Left lung (tissue), 10 donors: ENCODE measurements around the gene PLA1A. TPM values are rescaled to one million over a fixed set of nuclear protein-coding genes. Genes with fewer than 3 reads are reported as not detected.
A peak's percentile ranks its signal among the peaks of the same experiment; 100 is the strongest.
"Not testable (repeated sequence)": the region's sequence is repeated elsewhere in the genome, so short reads cannot be mapped to it uniquely, and the experiment has no call there.

ENCODE experiments used
- ATAC-seq: fragments of 200-7000 bp; cut with Tn5 transposase; one replicate; pipeline ENCODE4 v1.9.1; 2020; ENCODE audit warnings: moderate library complexity
- DNase-seq, 4 donors: peaks; one replicate each; pipeline ENCODE4 v3.0.0-alpha.2; 2013 to 2020
- H3K27ac ChIP-seq, 2 donors: fragments of 200-600 bp; sonication (generic) in 1 of 2; one replicate each; pipeline versions ENCODE4 v1.5.0 to v1.8.0; 2020 to 2021
- H3K27me3 ChIP-seq, 2 donors: fragments of 200-600 bp; sonication (generic) in 1 of 2; one replicate each; pipeline versions ENCODE4 v1.5.0 to v1.8.0; 2020 to 2021
- H3K36me3 ChIP-seq, 2 donors: fragments of 200-600 bp; sonication (generic) in 1 of 2; one replicate each; pipeline versions ENCODE4 v1.5.0 to v1.8.0; 2020 to 2021
- H3K4me1 ChIP-seq, 2 donors: fragments of 200-600 bp; one replicate each; pipeline ENCODE4 v1.8.0; 2021
- H3K4me3 ChIP-seq, 2 donors: fragments of 200-600 bp; sonication (generic) in 1 of 2; one replicate each; pipeline versions ENCODE4 v1.5.0 to v1.8.0; 2020 to 2021; ENCODE audit warnings: mild to moderate bottlenecking in 1 of 2
- H3K9me3 ChIP-seq, 2 donors: fragments of 200-600 bp; sonication (generic) in 1 of 2; one replicate each; pipeline versions ENCODE4 v1.5.0 to v1.8.0; 2020 to 2021
- CTCF ChIP-seq, 2 donors: fragments of 200-600 bp; sonication (generic) in 1 of 2; IDR thresholded peaks; one replicate each; pipeline versions ENCODE4 v1.5.0 to v1.8.0; 2021; ENCODE audit warnings: antibody characterized with exemption in 2 of 2
- intact Hi-C, 2 donors: fragments of 100-400 bp; cut with DNase I; formaldehyde crosslinking; loops; one replicate each; pipeline versions ENCODE4 v1.11.2 to v1.14.2; 2022
- polyA plus RNA-seq, 6 donors: library from polyadenylated mRNA; unstranded; fragments of 120-200 nt; gene quantifications; one replicate each; pipeline ENCODE4 v1.2.1, GENCODE V29; 2013; ENCODE audit not compliant: insufficient read length in 6 of 6
- total RNA-seq, 2 donors: library from RNA; stranded (reverse); fragmentation: NEBNext Ultra II Directional; extraction: Animal tissue kit (Norgen Biotek cat#: 25700); gene quantifications; one replicate each; pipeline ENCODE4 v1.2.1, GENCODE V29; 2021
- donor health status: DM: no; HTN: yes; CAD: no.
- donor health status: DM: no; HTN: no; CAD: no.

Gene PLA1A
- total and polyA plus RNA-seq, 8 donors: 0.70 to 14.5 (median 0.99) TPM

GRCh38 chr3:119558626-119559317 is 38.9 kb upstream of the PLA1A start:
- Histone ChIP-seq H3K9me3 (no peaks in the 10 kb centered on the region), H3K4me3 (peak overlapping the region in 1 of 2 donors; percentile 0), H3K36me3 (no peaks in the 10 kb centered on the region), H3K27me3 (no peaks in the 10 kb centered on the region), H3K27ac (no peak overlapping the region), H3K4me1 (peaks cover 0 to 18% of the 10 kb centered on the region in 2 donors)
- no peak for TF ChIP-seq CTCF (IDR thresholded peaks at IDR 0.05)
- no peak for DNase-seq
- intact Hi-C loops: no loop called here
- ATAC-seq: no peak

- Histone ChIP-seq H3K36me3 (no peaks in the 10 kb centered on the region), H3K27me3 (no peaks in the 10 kb centered on the region), H3K4me3 (peak within 1 kb of the TSS in 1 of 2 donors; percentile 0), H3K27ac (no peak within 1 kb of the TSS), H3K9me3 (peaks cover 0 to 2% of the 10 kb centered on the region in 2 donors), H3K4me1 (peaks cover 0 to 18% of the 10 kb centered on the region in 2 donors)
- DNase-seq: peak in 2 of 4 donors; percentile 26 to 69
- intact Hi-C loops: no loop called here
- TF ChIP-seq CTCF (IDR thresholded peaks at IDR 0.05): peak in 1 of 2 donors; percentile 10
- peak; percentile 79 for ATAC-seq
These were observed 38.2 kb upstream of the PLA1A start, which contains the start of gene CD80 for GRCh38 chr3:119559441-119559963. CD80 (minus strand) TSS chr3:119559614; CDS start chr3:119557728, 1,886 bp downstream.

DNA sequence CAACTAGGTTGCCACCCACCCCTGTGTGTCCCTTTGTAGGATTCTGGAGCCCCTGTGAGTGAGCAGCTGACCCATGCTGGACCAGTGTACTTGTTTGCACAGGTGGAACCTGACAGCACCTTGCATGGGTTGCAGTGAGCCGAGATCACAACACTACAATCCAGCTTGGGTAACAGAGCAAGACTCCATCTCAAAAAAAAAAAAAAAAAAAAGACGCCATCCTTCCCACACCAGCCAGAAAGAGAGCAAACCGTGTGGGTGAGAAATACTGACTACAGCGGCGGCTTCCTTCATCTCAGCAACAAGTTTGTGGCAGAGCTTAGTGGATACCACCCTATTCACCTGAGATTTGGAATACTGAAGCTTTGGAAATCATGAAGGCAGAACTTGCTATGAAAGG is 37.5 kb upstream of the PLA1A start:
- H3K27me3 ChIP-seq: no peaks in the 10 kb centered on the region
- intact Hi-C loops: no loop called here
- no peak overlapping the region for H3K27ac ChIP-seq
- TF ChIP-seq CTCF (IDR thresholded peaks at IDR 0.05): no peak
- no peaks in the 10 kb centered on the region for H3K36me3 ChIP-seq
- peaks cover 0 to 2% of the 10 kb centered on the region in 2 donors for H3K9me3 ChIP-seq
- H3K4me1 ChIP-seq: peaks cover 0 to 16% of the 10 kb centered on the region in 2 donors
- no peak for ATAC-seq
- DNase-seq: no peak
- no peak overlapping the region for H3K4me3 ChIP-seq

DNA sequence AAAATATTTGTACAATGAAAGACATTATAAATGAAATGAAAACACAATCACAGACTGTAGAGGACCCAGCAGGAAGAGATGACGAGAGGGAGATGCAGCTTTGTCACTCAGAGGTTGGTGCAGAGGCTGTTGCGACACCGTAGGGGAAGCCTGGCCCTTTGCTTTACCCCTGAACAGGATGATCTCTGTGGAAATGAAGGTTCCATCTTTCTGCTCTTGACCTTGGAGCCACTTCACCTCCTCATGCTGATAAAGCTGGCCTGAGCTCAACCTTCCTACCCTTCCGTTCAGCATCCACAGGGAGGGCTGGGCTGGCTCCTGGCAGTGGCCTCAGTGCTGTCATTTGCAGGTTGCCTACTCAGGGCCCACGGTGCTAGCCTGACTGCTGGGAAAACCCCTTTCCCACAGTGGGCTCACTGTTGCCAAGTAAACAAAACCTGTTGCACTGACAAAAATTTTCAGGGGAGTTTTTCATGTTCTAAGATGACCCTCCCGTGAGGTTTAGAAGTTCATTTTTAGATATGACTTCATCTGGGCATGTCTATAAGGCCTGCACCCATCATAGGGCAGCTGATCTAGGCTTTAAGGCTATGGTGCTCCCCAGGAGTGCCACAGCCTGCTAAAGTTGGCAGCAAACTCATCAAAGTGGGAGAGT is 35.3 kb upstream of the PLA1A start:
- ATAC-seq: peak; percentile 45
- intact Hi-C loops: no loop called here

GRCh38 chr3:119563334-119563733 is 34.4 kb upstream of the PLA1A start:
- H3K27ac ChIP-seq, H3K4me3 ChIP-seq, H3K36me3 ChIP-seq, H3K4me1 ChIP-seq, DNase-seq, ATAC-seq, H3K9me3 ChIP-seq, H3K27me3 ChIP-seq, intact Hi-C loops: not testable (repeated sequence)

More for the DNA sequence above, 35.3 kb upstream of the PLA1A start:
- Histone ChIP-seq H3K36me3 (no peaks in the 10 kb centered on the region), H3K9me3 (peaks cover 0 to 2% of the 10 kb centered on the region in 2 donors), H3K4me1 (peaks cover 0 to 8% of the 10 kb centered on the region in 2 donors), H3K4me3 (no peak overlapping the region), H3K27me3 (no peaks in the 10 kb centered on the region), H3K27ac (no peak overlapping the region)
- no peak for TF ChIP-seq CTCF (IDR thresholded peaks at IDR 0.05)
- no peak for DNase-seq
